Endothelial cell (in vitro differentiated cells): ENCODE results near the gene EIF6. TPM values are rescaled to one million over a fixed set of nuclear protein-coding genes. Genes with fewer than 3 reads are reported as not detected.
A peak's percentile ranks its signal among the peaks of the same experiment; 100 is the strongest.

Experiments
- DNase-seq: peaks from one replicate; pipeline ENCODE4 v3.0.0; 2021; ENCODE audit warnings: low spot score
- H3K27ac Mint-ChIP-seq: one replicate; pipeline ENCODE4 v1.8.0; 2021; ENCODE audit warnings: mixed read lengths, inconsistent platforms; ENCODE audit not compliant: unreplicated experiment
- H3K27me3 Mint-ChIP-seq: one replicate; pipeline ENCODE4 v1.8.0; 2021; ENCODE audit warnings: mild to moderate bottlenecking, moderate library complexity, mixed read lengths, inconsistent platforms; ENCODE audit not compliant: unreplicated experiment
- H3K36me3 Mint-ChIP-seq: one replicate; pipeline ENCODE4 v1.8.0; 2021; ENCODE audit warnings: mild to moderate bottlenecking, low read depth, mixed read lengths, inconsistent platforms; ENCODE audit not compliant: unreplicated experiment
- H3K4me1 Mint-ChIP-seq: one replicate; pipeline ENCODE4 v1.8.0; 2021; ENCODE audit warnings: mild to moderate bottlenecking, mixed read lengths, inconsistent platforms; ENCODE audit not compliant: unreplicated experiment
- H3K4me3 Mint-ChIP-seq: one replicate; pipeline ENCODE4 v1.8.0; 2021; ENCODE audit warnings: mild to moderate bottlenecking, mixed read lengths, inconsistent platforms; ENCODE audit not compliant: unreplicated experiment
- H3K9me3 Mint-ChIP-seq: one replicate; pipeline ENCODE4 v1.8.0; 2021; ENCODE audit warnings: mixed read lengths, inconsistent platforms; ENCODE audit not compliant: unreplicated experiment
- CTCF ChIP-seq: fragments of 200-600 bp; sonication (generic); IDR thresholded peaks from one replicate; pipeline ENCODE4 v1.5.0; 2021; ENCODE audit warnings: antibody characterized with exemption; ENCODE audit not compliant: unreplicated experiment
- total RNA-seq: library from RNA; stranded (reverse); fragmentation: NEBNext Ultra II Directional; extraction: Animal tissue kit (Norgen Biotek cat#: 25700); gene quantifications from one replicate; pipeline ENCODE4 v1.2.1, GENCODE V29; 2021; ENCODE audit not compliant: unreplicated experiment

Gene EIF6
- total RNA-seq, 1 donor from 2014 or later, result 120 TPM

- H3K4me3 Mint-ChIP-seq, result no peak overlapping the region
- no peak for DNase-seq
Observed at GRCh38 chr20:35288325-35289060, 3.9 kb upstream of the EIF6 start.

GRCh38 chr20:35287509-35288324 is 3.1 kb upstream of the EIF6 start:
- H3K27me3 Mint-ChIP-seq, result peaks cover 23% of the 10 kb centered on the region
- DNase-seq, result no peak
- peaks cover 15% of the 10 kb centered on the region for H3K4me1 Mint-ChIP-seq
- peaks cover 4% of the 10 kb centered on the region for H3K36me3 Mint-ChIP-seq
- no peak overlapping the region for H3K4me3 Mint-ChIP-seq
- TF ChIP-seq CTCF, result no peak
- H3K27ac Mint-ChIP-seq, result peak overlapping the region; percentile 48
- H3K9me3 Mint-ChIP-seq, result no peaks in the 10 kb centered on the region

More at GRCh38 chr20:35288325-35289060, 3.9 kb upstream of the EIF6 start:
- H3K36me3 Mint-ChIP-seq, result peaks cover 4% of the 10 kb centered on the region
- peaks cover 11% of the 10 kb centered on the region for H3K4me1 Mint-ChIP-seq
- H3K27me3 Mint-ChIP-seq, result peaks cover 19% of the 10 kb centered on the region
- no peak for TF ChIP-seq CTCF
- H3K27ac Mint-ChIP-seq, result no peak overlapping the region
- H3K9me3 Mint-ChIP-seq, result no peaks in the 10 kb centered on the region

- H3K9me3 Mint-ChIP-seq, result no peaks in the 10 kb centered on the region
- peaks cover 15% of the 10 kb centered on the region for H3K4me1 Mint-ChIP-seq
- H3K4me3 Mint-ChIP-seq, result no peak overlapping the region
- no peak overlapping the region for H3K27ac Mint-ChIP-seq
- H3K36me3 Mint-ChIP-seq, result peaks cover 9% of the 10 kb centered on the region
- peaks cover 25% of the 10 kb centered on the region for H3K27me3 Mint-ChIP-seq
- DNase-seq, result no peak
- TF ChIP-seq CTCF, result no peak
Observed at GRCh38 chr20:35286899-35287508, 2.4 kb upstream of the EIF6 start.

GRCh38 chr20:35286077-35286898 is 1.7 kb upstream of the EIF6 start:
- TF ChIP-seq CTCF, result no peak
- peaks cover 15% of the 10 kb centered on the region for H3K4me1 Mint-ChIP-seq
- H3K9me3 Mint-ChIP-seq, result no peaks in the 10 kb centered on the region
- peaks cover 25% of the 10 kb centered on the region for H3K27me3 Mint-ChIP-seq
- H3K36me3 Mint-ChIP-seq, result peaks cover 9% of the 10 kb centered on the region
- no peak overlapping the region for H3K27ac Mint-ChIP-seq
- H3K4me3 Mint-ChIP-seq, result peak overlapping the region; percentile 97
- DNase-seq, result no peak
